Endothelial cell of umbilical vein (primary cell): ENCODE measurements around the gene MBD6. TPM values are rescaled to one million over a fixed set of nuclear protein-coding genes. Genes with fewer than 3 reads are reported as not detected.

Experiments
- BruUV-seq: library from RNA; stranded (reverse); fragments of 400-500 nt; replicated peaks from 2 replicates; lab custom pipeline; 2021; lab: Mats Ljungman, UMichigan
- CTCF ChIA-PET: fragments of 300-600, 350-600 bp; sonication (Branson Sonifier 250); formaldehyde crosslinking; loops from one replicate; lab custom pipeline; 2021; ENCODE audit warnings: antibody characterized with exemption, inconsistent platforms; lab: Charles Lee
- POLR2A ChIA-PET: fragments of 300-600, 350-600 bp; sonication (Branson Sonifier 250); formaldehyde crosslinking; loops from one replicate; lab custom pipeline; 2021; ENCODE audit warnings: antibody characterized with exemption, inconsistent platforms; lab: Charles Lee
- DNase-seq: peaks from one replicate; pipeline ENCODE4 v3.0.0-alpha.2; 2011; ENCODE audit warnings: low read depth, low spot score
- FAIRE-seq: peaks from 2 replicates; lab custom pipeline; 2011; peaks lifted over from hg19 to GRCh38; lab: Jason Lieb, UNC
- H2AFZ ChIP-seq: 2 replicates; pipeline ENCODE4 v1.6.0; 2012; ENCODE audit warnings: low read depth, low read length, control low read depth, inconsistent platforms
- H3K27ac ChIP-seq: 2 replicates; pipeline ENCODE4 v1.5.1; 2011; ENCODE audit warnings: low read depth, mild to moderate bottlenecking, control low read depth, low read length, moderate library complexity; ENCODE audit not compliant: insufficient read depth
- H3K27me3 ChIP-seq, 2 experiments: 2 replicates each; pipeline versions ENCODE4 v1.6.0 to v1.6.1; 2011; ENCODE audit warnings: low read length in 2 of 2, mixed read lengths in 1 of 2; ENCODE audit not compliant: control insufficient read depth in 2 of 2, insufficient read depth in 2 of 2
- H3K36me3 ChIP-seq, 2 experiments: 2 replicates in 1 of 2; 3 replicates in 1 of 2; pipeline ENCODE4 v1.5.1; 2011; ENCODE audit warnings: low read length in 2 of 2, mild to moderate bottlenecking in 1 of 2, moderate library complexity in 1 of 2; ENCODE audit not compliant: control insufficient read depth in 2 of 2, insufficient read depth in 2 of 2; ENCODE audit errors: extremely low read depth in 1 of 2
- H3K4me1 ChIP-seq: 3 replicates; pipeline ENCODE4 v1.5.1; 2011; ENCODE audit warnings: mild to moderate bottlenecking, low read length; ENCODE audit not compliant: control insufficient read depth, insufficient read depth; ENCODE audit errors: extremely low read depth
- H3K4me2 ChIP-seq: 2 replicates; pipeline ENCODE4 v1.6.1; 2011; ENCODE audit warnings: low read length, control low read depth, mixed read lengths; ENCODE audit not compliant: insufficient read depth
- H3K4me3 ChIP-seq, 3 experiments: fragments of 200-600 bp in 1 of 3; sonication (generic), shearing (Covaris generic) in 1 of 3; replicated peaks in 1 of 3; 2 replicates each; pipeline ENCODE4 v1.5.1; 2011 to 2016; ENCODE audit warnings: control low read depth in 3 of 3, low read length in 3 of 3, mild to moderate bottlenecking in 2 of 3, inconsistent platforms in 1 of 3, low read depth in 1 of 3, moderate library complexity in 1 of 3; ENCODE audit not compliant: insufficient read depth in 1 of 3
- H3K79me2 ChIP-seq: 2 replicates; pipeline ENCODE4 v1.6.0; 2012; ENCODE audit warnings: low read length, inconsistent platforms; ENCODE audit not compliant: control insufficient read depth, insufficient read depth
- H3K9ac ChIP-seq: replicated peaks from 2 replicates; pipeline ENCODE3; 2011; ENCODE audit warnings: low read length, control low read depth; ENCODE audit not compliant: insufficient read depth; ENCODE audit errors: extremely low read depth
- H3K9me1 ChIP-seq: replicated peaks from 3 replicates; pipeline ENCODE4 v1.6.0; 2011; ENCODE audit warnings: mild to moderate bottlenecking, low read length; ENCODE audit not compliant: control insufficient read depth, insufficient read depth; ENCODE audit errors: extremely low read depth
- H3K9me3 ChIP-seq: replicated peaks from 2 replicates; pipeline ENCODE4 v1.5.1; 2012; ENCODE audit warnings: low read length, inconsistent platforms; ENCODE audit not compliant: control insufficient read depth, insufficient read depth
- H4K20me1 ChIP-seq: replicated peaks from 2 replicates; pipeline ENCODE3; 2011; ENCODE audit warnings: mild to moderate bottlenecking, low read length; ENCODE audit not compliant: control insufficient read depth, insufficient read depth; ENCODE audit errors: extremely low read depth
- CTCF ChIP-seq, 2 donors: IDR thresholded peaks; 1 replicate in 1 of 2; 2 replicates in 1 of 2; pipeline ENCODE4 v1.5.1; 2011; ENCODE audit warnings: low read length in 2 of 2, mild to moderate bottlenecking in 2 of 2, moderate library complexity in 2 of 2, control low read depth in 1 of 2, inconsistent platforms in 1 of 2, low read depth in 1 of 2; ENCODE audit not compliant: insufficient read depth in 1 of 2; ENCODE audit errors: extremely low read depth in 1 of 2
- EZH2 ChIP-seq: IDR thresholded peaks from 2 replicates; pipeline ENCODE4 v1.6.1; 2012; ENCODE audit warnings: borderline replicate concordance, low read depth, mild to moderate bottlenecking, moderate library complexity, low read length, inconsistent platforms; ENCODE audit not compliant: severe bottlenecking
- FOS ChIP-seq: IDR thresholded peaks from 2 replicates; pipeline ENCODE4 v1.6.1; 2011; ENCODE audit warnings: mild to moderate bottlenecking, low read length, moderate library complexity, borderline replicate concordance; ENCODE audit not compliant: insufficient read depth
- GATA2 ChIP-seq: IDR thresholded peaks from 2 replicates; pipeline ENCODE4 v1.7.0; 2011; ENCODE audit warnings: low read depth, mild to moderate bottlenecking, moderate library complexity, mixed read lengths, low read length; ENCODE audit not compliant: insufficient read length, insufficient read depth
- JUN ChIP-seq: IDR thresholded peaks from 2 replicates; pipeline ENCODE4 v1.6.1; 2011; ENCODE audit warnings: borderline replicate concordance, low read depth; ENCODE audit not compliant: insufficient read length, insufficient read depth
- MAX ChIP-seq: IDR thresholded peaks from 2 replicates; pipeline ENCODE4 v1.6.1; 2011; ENCODE audit not compliant: insufficient read depth, insufficient read length
- MYC ChIP-seq: IDR thresholded peaks from one replicate; pipeline ENCODE4 v1.6.1; 2011; ENCODE audit warnings: mild to moderate bottlenecking, low read depth, low read length
- POLR2AphosphoS5 ChIP-seq: IDR thresholded peaks from 2 replicates; pipeline ENCODE4 v1.6.1; 2012; ENCODE audit warnings: low read depth, mild to moderate bottlenecking, control low read depth, low read length, moderate library complexity; ENCODE audit not compliant: insufficient read depth
- dilution Hi-C: fragments of 300-500 bp; cut with MboI; formaldehyde crosslinking; loops from one replicate; pipeline ENCODE4 v1.15.0; 2019; ENCODE audit warnings: low sequenced_read_pairs; ENCODE audit not compliant: extremely low pct_ligation_motif_present
- intact Hi-C: fragments of 100-400 bp; cut with micrococcal nuclease; formaldehyde crosslinking; loops from one replicate; pipeline ENCODE4 v1.10.0; 2022
- polyA plus RNA-seq, 4 experiments: library from polyadenylated mRNA; depleted of rRNA in 3 of 4; stranded (reverse) in 3 of 4; unstranded in 1 of 4; fragments of >200 nt; gene quantifications; 2 replicates each; pipeline versions ENCODE4 v1.2.1 to v1.2.3, GENCODE V29; 2011 to 2012; ENCODE audit warnings: missing spikeins in 1 of 4
- total RNA-seq: library from RNA; stranded (reverse); gene quantifications from 2 replicates; pipeline ENCODE4 v1.2.3, GENCODE V29; 2021

The MBD6 gene
- total and polyA plus RNA-seq, 2 donors (not counting 3 experiments of a cell fraction or from before 2014, with no cell fraction given) = 10.6 to 95.2 TPM

- no peaks in the 10 kb centered on the region for H3K9me1 ChIP-seq
- TF ChIP-seq CTCF (IDR thresholded peaks at IDR 0.05; ENCODE audit: extremely low read depth in 1 of 2, insufficient read depth in 1 of 2, low read depth in 1 of 2, low read length in 2 of 2) = no peak
- no peak for TF ChIP-seq POLR2AphosphoS5
- TF ChIP-seq MAX = no peak
- no peak for TF ChIP-seq JUN
- TF ChIP-seq FOS = no peak
- no peak for TF ChIP-seq MYC
- no peak for TF ChIP-seq GATA2
- TF ChIP-seq EZH2 = no peak
- no peak overlapping the region for H3K27ac ChIP-seq
- POLR2A ChIA-PET = no interaction called here
- H3K9ac ChIP-seq = no peak overlapping the region
- no peaks in the 10 kb centered on the region for H3K27me3 ChIP-seq
- DNase-seq (no peak), FAIRE-seq (no peak)
- CTCF ChIA-PET = interaction anchor here (1.4 kb wide), 1 partner anchor 8 kb away, joined by 4 read pairs; no protein-coding TSS in a partner anchor
- dilution Hi-C loops = no loop called here
- no TSS peak for BruUV-seq
- peaks cover 24 to 49% of the 10 kb centered on the region in 2 experiments for H3K36me3 ChIP-seq
- H3K4me3 ChIP-seq = no peak overlapping the region
- no peaks in the 10 kb centered on the region for H3K79me2 ChIP-seq
- intact Hi-C loops = no loop called here
- no peaks in the 10 kb centered on the region for H3K9me3 ChIP-seq
- H3K4me2 ChIP-seq = no peak overlapping the region
- H3K4me1 ChIP-seq = no peaks in the 10 kb centered on the region
- H2AFZ ChIP-seq = no peak overlapping the region
- no peaks in the 10 kb centered on the region for H4K20me1 ChIP-seq
These were observed 12.4 kb downstream of the MBD6 start for GRCh38 chr12:57534991-57535543.
